Endothelial cell of umbilical vein (primary cell): ENCODE measurements around the gene PDGFRA. TPM values are rescaled to one million over a fixed set of nuclear protein-coding genes. Genes with fewer than 3 reads are reported as not detected.

ENCODE experiments used
- BruUV-seq: library from RNA; stranded (reverse); fragments of 400-500 nt; replicated peaks from 2 replicates; lab custom pipeline; 2021; lab: Mats Ljungman, UMichigan
- CTCF ChIA-PET: fragments of 300-600, 350-600 bp; sonication (Branson Sonifier 250); formaldehyde crosslinking; loops from one replicate; lab custom pipeline; 2021; ENCODE audit warnings: antibody characterized with exemption, inconsistent platforms; lab: Charles Lee
- POLR2A ChIA-PET: fragments of 300-600, 350-600 bp; sonication (Branson Sonifier 250); formaldehyde crosslinking; loops from one replicate; lab custom pipeline; 2021; ENCODE audit warnings: antibody characterized with exemption, inconsistent platforms; lab: Charles Lee
- DNase-seq: peaks from one replicate; pipeline ENCODE4 v3.0.0-alpha.2; 2011; ENCODE audit warnings: low read depth, low spot score
- FAIRE-seq: peaks from 2 replicates; lab custom pipeline; 2011; peaks lifted over from hg19 to GRCh38; lab: Jason Lieb, UNC
- H2AFZ ChIP-seq: 2 replicates; pipeline ENCODE4 v1.6.0; 2012; ENCODE audit warnings: low read depth, low read length, control low read depth, inconsistent platforms
- H3K27ac ChIP-seq: 2 replicates; pipeline ENCODE4 v1.5.1; 2011; ENCODE audit warnings: low read depth, mild to moderate bottlenecking, control low read depth, low read length, moderate library complexity; ENCODE audit not compliant: insufficient read depth
- H3K27me3 ChIP-seq, 2 experiments: 2 replicates each; pipeline versions ENCODE4 v1.6.0 to v1.6.1; 2011; ENCODE audit warnings: low read length in 2 of 2, mixed read lengths in 1 of 2; ENCODE audit not compliant: control insufficient read depth in 2 of 2, insufficient read depth in 2 of 2
- H3K36me3 ChIP-seq, 2 experiments: 2 replicates in 1 of 2; 3 replicates in 1 of 2; pipeline ENCODE4 v1.5.1; 2011; ENCODE audit warnings: low read length in 2 of 2, mild to moderate bottlenecking in 1 of 2, moderate library complexity in 1 of 2; ENCODE audit not compliant: control insufficient read depth in 2 of 2, insufficient read depth in 2 of 2; ENCODE audit errors: extremely low read depth in 1 of 2
- H3K4me1 ChIP-seq: 3 replicates; pipeline ENCODE4 v1.5.1; 2011; ENCODE audit warnings: mild to moderate bottlenecking, low read length; ENCODE audit not compliant: control insufficient read depth, insufficient read depth; ENCODE audit errors: extremely low read depth
- H3K4me2 ChIP-seq: 2 replicates; pipeline ENCODE4 v1.6.1; 2011; ENCODE audit warnings: low read length, control low read depth, mixed read lengths; ENCODE audit not compliant: insufficient read depth
- H3K4me3 ChIP-seq, 3 experiments: fragments of 200-600 bp in 1 of 3; sonication (generic), shearing (Covaris generic) in 1 of 3; replicated peaks in 1 of 3; 2 replicates each; pipeline ENCODE4 v1.5.1; 2011 to 2016; ENCODE audit warnings: control low read depth in 3 of 3, low read length in 3 of 3, mild to moderate bottlenecking in 2 of 3, inconsistent platforms in 1 of 3, low read depth in 1 of 3, moderate library complexity in 1 of 3; ENCODE audit not compliant: insufficient read depth in 1 of 3
- H3K79me2 ChIP-seq: 2 replicates; pipeline ENCODE4 v1.6.0; 2012; ENCODE audit warnings: low read length, inconsistent platforms; ENCODE audit not compliant: control insufficient read depth, insufficient read depth
- H3K9ac ChIP-seq: replicated peaks from 2 replicates; pipeline ENCODE3; 2011; ENCODE audit warnings: low read length, control low read depth; ENCODE audit not compliant: insufficient read depth; ENCODE audit errors: extremely low read depth
- H3K9me1 ChIP-seq: replicated peaks from 3 replicates; pipeline ENCODE4 v1.6.0; 2011; ENCODE audit warnings: mild to moderate bottlenecking, low read length; ENCODE audit not compliant: control insufficient read depth, insufficient read depth; ENCODE audit errors: extremely low read depth
- H3K9me3 ChIP-seq: replicated peaks from 2 replicates; pipeline ENCODE4 v1.5.1; 2012; ENCODE audit warnings: low read length, inconsistent platforms; ENCODE audit not compliant: control insufficient read depth, insufficient read depth
- H4K20me1 ChIP-seq: replicated peaks from 2 replicates; pipeline ENCODE3; 2011; ENCODE audit warnings: mild to moderate bottlenecking, low read length; ENCODE audit not compliant: control insufficient read depth, insufficient read depth; ENCODE audit errors: extremely low read depth
- CTCF ChIP-seq, 2 donors: IDR thresholded peaks; 1 replicate in 1 of 2; 2 replicates in 1 of 2; pipeline ENCODE4 v1.5.1; 2011; ENCODE audit warnings: low read length in 2 of 2, mild to moderate bottlenecking in 2 of 2, moderate library complexity in 2 of 2, control low read depth in 1 of 2, inconsistent platforms in 1 of 2, low read depth in 1 of 2; ENCODE audit not compliant: insufficient read depth in 1 of 2; ENCODE audit errors: extremely low read depth in 1 of 2
- EZH2 ChIP-seq: IDR thresholded peaks from 2 replicates; pipeline ENCODE4 v1.6.1; 2012; ENCODE audit warnings: borderline replicate concordance, low read depth, mild to moderate bottlenecking, moderate library complexity, low read length, inconsistent platforms; ENCODE audit not compliant: severe bottlenecking
- FOS ChIP-seq: IDR thresholded peaks from 2 replicates; pipeline ENCODE4 v1.6.1; 2011; ENCODE audit warnings: mild to moderate bottlenecking, low read length, moderate library complexity, borderline replicate concordance; ENCODE audit not compliant: insufficient read depth
- GATA2 ChIP-seq: IDR thresholded peaks from 2 replicates; pipeline ENCODE4 v1.7.0; 2011; ENCODE audit warnings: low read depth, mild to moderate bottlenecking, moderate library complexity, mixed read lengths, low read length; ENCODE audit not compliant: insufficient read length, insufficient read depth
- JUN ChIP-seq: IDR thresholded peaks from 2 replicates; pipeline ENCODE4 v1.6.1; 2011; ENCODE audit warnings: borderline replicate concordance, low read depth; ENCODE audit not compliant: insufficient read length, insufficient read depth
- MAX ChIP-seq: IDR thresholded peaks from 2 replicates; pipeline ENCODE4 v1.6.1; 2011; ENCODE audit not compliant: insufficient read depth, insufficient read length
- MYC ChIP-seq: IDR thresholded peaks from one replicate; pipeline ENCODE4 v1.6.1; 2011; ENCODE audit warnings: mild to moderate bottlenecking, low read depth, low read length
- POLR2A ChIP-seq: IDR thresholded peaks from 2 replicates; pipeline ENCODE4 v1.6.1; 2012; ENCODE audit warnings: low read depth, mild to moderate bottlenecking, control low read depth, low read length
- POLR2AphosphoS5 ChIP-seq: IDR thresholded peaks from 2 replicates; pipeline ENCODE4 v1.6.1; 2012; ENCODE audit warnings: low read depth, mild to moderate bottlenecking, control low read depth, low read length, moderate library complexity; ENCODE audit not compliant: insufficient read depth
- dilution Hi-C: fragments of 300-500 bp; cut with MboI; formaldehyde crosslinking; loops from one replicate; pipeline ENCODE4 v1.15.0; 2019; ENCODE audit warnings: low sequenced_read_pairs; ENCODE audit not compliant: extremely low pct_ligation_motif_present
- intact Hi-C: fragments of 100-400 bp; cut with micrococcal nuclease; formaldehyde crosslinking; loops from one replicate; pipeline ENCODE4 v1.10.0; 2022
- polyA plus RNA-seq, 4 experiments: library from polyadenylated mRNA; depleted of rRNA in 3 of 4; stranded (reverse) in 3 of 4; unstranded in 1 of 4; fragments of >200 nt; gene quantifications; 2 replicates each; pipeline versions ENCODE4 v1.2.1 to v1.2.3, GENCODE V29; 2011 to 2012; ENCODE audit warnings: missing spikeins in 1 of 4
- total RNA-seq: library from RNA; stranded (reverse); gene quantifications from 2 replicates; pipeline ENCODE4 v1.2.3, GENCODE V29; 2021

PDGFRA gene
- total and polyA plus RNA-seq, 2 donors (not counting 3 experiments of a cell fraction or from before 2014, with no cell fraction given): 0.19 to 0.55 TPM

GRCh38 chr4:54315561-54316538, 86.8 kb downstream of the PDGFRA start:
- TF ChIP-seq FOS (no peak), MYC (no peak), EZH2 (no peak), MAX (no peak), GATA2 (no peak), POLR2A (no peak), POLR2AphosphoS5 (no peak), CTCF (IDR thresholded peaks at IDR 0.05; ENCODE audit: extremely low read depth in 1 of 2, insufficient read depth in 1 of 2, low read depth in 1 of 2, low read length in 2 of 2) (no peak), JUN (no peak)
- H2AFZ ChIP-seq: no peak overlapping the region
- no peak overlapping the region for H3K27ac ChIP-seq
- dilution Hi-C loops (no loop called here), intact Hi-C loops (no loop called here)
- no peak overlapping the region for H3K4me3 ChIP-seq
- no TSS peak for BruUV-seq
- H3K9ac ChIP-seq: no peak overlapping the region
- peaks cover 0 to 6% of the 10 kb centered on the region in 2 experiments for H3K27me3 ChIP-seq
- H3K79me2 ChIP-seq: no peaks in the 10 kb centered on the region
- no peaks in the 10 kb centered on the region for H3K9me1 ChIP-seq
- H3K9me3 ChIP-seq: no peaks in the 10 kb centered on the region
- H3K4me1 ChIP-seq: no peaks in the 10 kb centered on the region
- H3K36me3 ChIP-seq: no peaks in the 10 kb centered on the region
- CTCF ChIA-PET: interaction anchor here (1.6 to 1.9 kb wide), 2 partner anchors 82 to 124 kb away, joined by 4 to 5 read pairs; no protein-coding TSS in a partner anchor
- no peak overlapping the region for H3K4me2 ChIP-seq
- POLR2A ChIA-PET: no interaction called here
- DNase-seq (no peak), FAIRE-seq (no peak)
- H4K20me1 ChIP-seq: no peaks in the 10 kb centered on the region
